Neural cell (in vitro differentiated cells): ENCODE data around the gene HAO2. TPM values are rescaled to one million over a fixed set of nuclear protein-coding genes. Genes with fewer than 3 reads are reported as not detected.

Experiments
- H2AFZ ChIP-seq: fragments of 200-600, 300-800 bp; sonication (generic), shearing (Covaris generic); 2 replicates; pipeline ENCODE4 v1.6.0; 2014; ENCODE audit warnings: low read depth, mild to moderate bottlenecking, antibody characterized with exemption, low read length, moderate library complexity
- H3F3A ChIP-seq: fragments of 200-600 bp; shearing (Covaris generic); 2 replicates; pipeline ENCODE4 v1.6.1; 2016; ENCODE audit warnings: mild to moderate bottlenecking, moderate library complexity, mixed read lengths, antibody characterized with exemption, low read length; ENCODE audit not compliant: insufficient read depth, poor library complexity, severe bottlenecking
- H3K27ac ChIP-seq: fragments of 200-600, 300-800 bp; sonication (generic), shearing (Covaris generic); 2 replicates; pipeline ENCODE4 v1.5.1; 2014; ENCODE audit warnings: mild to moderate bottlenecking, low read length, moderate library complexity
- H3K27me3 ChIP-seq: fragments of 300-800, 200-600 bp; sonication (generic), shearing (Covaris generic); 2 replicates; pipeline ENCODE4 v1.6.0; 2014; ENCODE audit warnings: mild to moderate bottlenecking, low read depth, low read length, moderate library complexity; ENCODE audit not compliant: insufficient read depth
- H3K36me3 ChIP-seq: fragments of 300-800, 200-600 bp; sonication (generic), shearing (Covaris generic); 2 replicates; pipeline ENCODE4 v1.5.1; 2014; ENCODE audit warnings: mild to moderate bottlenecking, antibody characterized with exemption, low read length, moderate library complexity; ENCODE audit not compliant: insufficient read depth
- H3K4me2 ChIP-seq: fragments of 300-800, 200-600 bp; sonication (generic), shearing (Covaris generic); 2 replicates; pipeline ENCODE4 v1.6.0; 2014; ENCODE audit warnings: mild to moderate bottlenecking, low read length
- H3K4me3 ChIP-seq: fragments of 300-800, 200-600 bp; sonication (generic), shearing (Covaris generic); 2 replicates; pipeline ENCODE4 v1.5.1; 2014; ENCODE audit warnings: mild to moderate bottlenecking, low read length, moderate library complexity
- H3K79me2 ChIP-seq: fragments of 200-600 bp; shearing (Covaris generic); replicated peaks from 2 replicates; pipeline ENCODE4 v1.6.0; 2014; ENCODE audit warnings: mild to moderate bottlenecking, low read length, moderate library complexity; ENCODE audit not compliant: insufficient read depth
- H3K9ac ChIP-seq: fragments of 300-800, 200-600 bp; sonication (generic), shearing (Covaris generic); 2 replicates; pipeline ENCODE4 v1.6.1; 2016; ENCODE audit warnings: mild to moderate bottlenecking, low read length, mixed read lengths
- H3K9me2 ChIP-seq: fragments of 200-600 bp; shearing (Covaris generic); 2 replicates; pipeline ENCODE4 v1.6.1; 2016; ENCODE audit warnings: mild to moderate bottlenecking, low read length, mixed read lengths; ENCODE audit not compliant: insufficient read depth
- H3K9me3 ChIP-seq: fragments of 200-600, 300-800 bp; sonication (generic), shearing (Covaris generic); 2 replicates; pipeline ENCODE4 v1.6.1; 2016; ENCODE audit warnings: mild to moderate bottlenecking, mixed run types, low read length, moderate library complexity, mixed read lengths
- H4K20me1 ChIP-seq: fragments of 200-600 bp; shearing (Covaris generic); 2 replicates; pipeline ENCODE4 v1.6.1; 2016; ENCODE audit warnings: mild to moderate bottlenecking, mixed run types; ENCODE audit not compliant: insufficient read depth
- EP300 ChIP-seq: fragments of 450-650 bp; conservative IDR thresholded peaks from 2 replicates; pipeline ENCODE4 v1.6.1; 2014; ENCODE audit warnings: antibody characterized with exemption, mild to moderate bottlenecking, moderate library complexity; ENCODE audit not compliant: poor library complexity, severe bottlenecking
- EZH2 ChIP-seq: fragments of 200-600, 300-800 bp; shearing (Covaris generic), sonication (generic); IDR thresholded peaks from 2 replicates; pipeline ENCODE4 v1.6.1; 2014; ENCODE audit warnings: antibody characterized with exemption, low read length, borderline replicate concordance, mild to moderate bottlenecking; ENCODE audit not compliant: insufficient read depth, poor library complexity, severe bottlenecking
- MXI1 ChIP-seq: fragments of 450-650 bp; conservative IDR thresholded peaks from 2 replicates; pipeline ENCODE4 v1.6.1; 2014; ENCODE audit warnings: antibody characterized with exemption, mild to moderate bottlenecking; ENCODE audit not compliant: poor library complexity, severe bottlenecking
- POLR2AphosphoS5 ChIP-seq: IDR thresholded peaks from 2 replicates; pipeline ENCODE4 v1.6.1; 2012
- RAD21 ChIP-seq: fragments of 450-650 bp; conservative IDR thresholded peaks from 2 replicates; pipeline ENCODE4 v1.6.1; 2014; ENCODE audit warnings: antibody characterized with exemption, mild to moderate bottlenecking, moderate library complexity
- SMC3 ChIP-seq: fragments of 450-650 bp; conservative IDR thresholded peaks from 2 replicates; pipeline ENCODE4 v1.6.1; 2014; ENCODE audit warnings: antibody characterized with exemption, mild to moderate bottlenecking, moderate library complexity; ENCODE audit not compliant: poor library complexity
- TAF1 ChIP-seq: IDR thresholded peaks from 2 replicates; pipeline ENCODE4 v1.6.1; 2012; ENCODE audit warnings: low read depth
- polyA plus RNA-seq: library from polyadenylated mRNA; depleted of rRNA; stranded (reverse); fragments of >200 nt; gene quantifications from 2 replicates; pipeline ENCODE4 v1.2.3, GENCODE V29; 2014
- TF ChIP-seq, protein P1 (sequence below): fragments of 450-650 bp; IDR thresholded peaks from 2 replicates; pipeline ENCODE4 v1.5.1; 2014; ENCODE audit warnings: antibody characterized with exemption, mild to moderate bottlenecking, moderate library complexity; ENCODE audit not compliant: poor library complexity, severe bottlenecking
- TF ChIP-seq, protein P2 (sequence below): IDR thresholded peaks from 2 replicates; pipeline ENCODE4 v1.6.1; 2012; ENCODE audit warnings: borderline replicate concordance

HAO2 gene
- polyA plus RNA-seq, 1 donor from 2014 or later = not detected

GRCh38 chr1:119329541-119330461 is 38.8 kb upstream of the HAO2 start:
- Histone ChIP-seq H4K20me1 (no peaks in the 10 kb centered on the region), H3K9ac (no peak overlapping the region), H3K27ac (no peak overlapping the region), H2AFZ (no peak overlapping the region), H3K4me3 (no peak overlapping the region), H3K9me3 (no peaks in the 10 kb centered on the region), H3K4me2 (no peak overlapping the region), H3K79me2 (no peaks in the 10 kb centered on the region), H3K36me3 (no peaks in the 10 kb centered on the region), H3F3A (no peaks in the 10 kb centered on the region), H3K9me2 (no peaks in the 10 kb centered on the region), H3K27me3 (no peaks in the 10 kb centered on the region)
- TF ChIP-seq SMC3 (no peak), RAD21 (no peak), TAF1 (no peak), EP300 (no peak), EZH2 (no peak), POLR2AphosphoS5 (no peak), MXI1 (no peak)
- TF ChIP-seq, protein P1, sequence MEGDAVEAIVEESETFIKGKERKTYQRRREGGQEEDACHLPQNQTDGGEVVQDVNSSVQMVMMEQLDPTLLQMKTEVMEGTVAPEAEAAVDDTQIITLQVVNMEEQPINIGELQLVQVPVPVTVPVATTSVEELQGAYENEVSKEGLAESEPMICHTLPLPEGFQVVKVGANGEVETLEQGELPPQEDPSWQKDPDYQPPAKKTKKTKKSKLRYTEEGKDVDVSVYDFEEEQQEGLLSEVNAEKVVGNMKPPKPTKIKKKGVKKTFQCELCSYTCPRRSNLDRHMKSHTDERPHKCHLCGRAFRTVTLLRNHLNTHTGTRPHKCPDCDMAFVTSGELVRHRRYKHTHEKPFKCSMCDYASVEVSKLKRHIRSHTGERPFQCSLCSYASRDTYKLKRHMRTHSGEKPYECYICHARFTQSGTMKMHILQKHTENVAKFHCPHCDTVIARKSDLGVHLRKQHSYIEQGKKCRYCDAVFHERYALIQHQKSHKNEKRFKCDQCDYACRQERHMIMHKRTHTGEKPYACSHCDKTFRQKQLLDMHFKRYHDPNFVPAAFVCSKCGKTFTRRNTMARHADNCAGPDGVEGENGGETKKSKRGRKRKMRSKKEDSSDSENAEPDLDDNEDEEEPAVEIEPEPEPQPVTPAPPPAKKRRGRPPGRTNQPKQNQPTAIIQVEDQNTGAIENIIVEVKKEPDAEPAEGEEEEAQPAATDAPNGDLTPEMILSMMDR = no peak
- TF ChIP-seq, protein P2, sequence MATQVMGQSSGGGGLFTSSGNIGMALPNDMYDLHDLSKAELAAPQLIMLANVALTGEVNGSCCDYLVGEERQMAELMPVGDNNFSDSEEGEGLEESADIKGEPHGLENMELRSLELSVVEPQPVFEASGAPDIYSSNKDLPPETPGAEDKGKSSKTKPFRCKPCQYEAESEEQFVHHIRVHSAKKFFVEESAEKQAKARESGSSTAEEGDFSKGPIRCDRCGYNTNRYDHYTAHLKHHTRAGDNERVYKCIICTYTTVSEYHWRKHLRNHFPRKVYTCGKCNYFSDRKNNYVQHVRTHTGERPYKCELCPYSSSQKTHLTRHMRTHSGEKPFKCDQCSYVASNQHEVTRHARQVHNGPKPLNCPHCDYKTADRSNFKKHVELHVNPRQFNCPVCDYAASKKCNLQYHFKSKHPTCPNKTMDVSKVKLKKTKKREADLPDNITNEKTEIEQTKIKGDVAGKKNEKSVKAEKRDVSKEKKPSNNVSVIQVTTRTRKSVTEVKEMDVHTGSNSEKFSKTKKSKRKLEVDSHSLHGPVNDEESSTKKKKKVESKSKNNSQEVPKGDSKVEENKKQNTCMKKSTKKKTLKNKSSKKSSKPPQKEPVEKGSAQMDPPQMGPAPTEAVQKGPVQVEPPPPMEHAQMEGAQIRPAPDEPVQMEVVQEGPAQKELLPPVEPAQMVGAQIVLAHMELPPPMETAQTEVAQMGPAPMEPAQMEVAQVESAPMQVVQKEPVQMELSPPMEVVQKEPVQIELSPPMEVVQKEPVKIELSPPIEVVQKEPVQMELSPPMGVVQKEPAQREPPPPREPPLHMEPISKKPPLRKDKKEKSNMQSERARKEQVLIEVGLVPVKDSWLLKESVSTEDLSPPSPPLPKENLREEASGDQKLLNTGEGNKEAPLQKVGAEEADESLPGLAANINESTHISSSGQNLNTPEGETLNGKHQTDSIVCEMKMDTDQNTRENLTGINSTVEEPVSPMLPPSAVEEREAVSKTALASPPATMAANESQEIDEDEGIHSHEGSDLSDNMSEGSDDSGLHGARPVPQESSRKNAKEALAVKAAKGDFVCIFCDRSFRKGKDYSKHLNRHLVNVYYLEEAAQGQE = no peak

DNA sequence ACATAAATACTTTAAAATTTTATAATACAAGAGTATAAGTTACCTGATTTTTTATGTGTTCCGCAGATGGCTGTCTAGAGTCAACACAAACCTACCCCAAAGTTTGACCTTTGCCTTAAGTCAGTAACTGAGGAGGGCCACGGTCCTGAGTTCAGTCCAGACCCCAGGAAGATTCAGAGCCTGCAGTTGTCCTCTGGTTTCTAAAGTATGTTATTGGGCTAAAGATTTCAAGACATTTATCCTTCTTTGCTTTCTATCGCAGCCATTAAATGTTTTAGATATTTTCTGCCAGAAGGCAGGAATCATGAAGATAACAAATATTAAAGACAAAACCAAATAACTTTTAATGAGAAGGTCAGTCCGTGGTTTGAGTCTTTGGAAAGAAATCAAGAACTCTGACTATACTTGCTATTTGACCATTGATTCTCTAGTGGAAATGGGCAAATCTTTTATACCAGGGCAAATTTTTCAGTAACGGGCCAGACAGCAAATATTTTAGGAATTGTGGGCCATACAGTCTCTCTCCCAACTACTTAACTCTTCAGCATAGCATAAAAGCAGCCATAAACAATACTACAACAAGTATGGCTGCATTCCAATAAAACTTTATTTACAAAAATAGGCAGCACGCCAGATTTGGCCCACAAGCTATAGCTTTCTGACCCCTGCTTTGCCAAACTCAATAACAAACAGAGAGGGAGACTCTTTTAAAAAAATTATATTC is 38.0 kb upstream of the HAO2 start:
- no peaks in the 10 kb centered on the region for H3K27me3 ChIP-seq
- no peak overlapping the region for H3K9ac ChIP-seq
- TF ChIP-seq EZH2 (no peak), SMC3 (no peak), MXI1 (no peak), POLR2AphosphoS5 (no peak), RAD21 (no peak)
- no peak overlapping the region for H2AFZ ChIP-seq
- H3F3A ChIP-seq = no peaks in the 10 kb centered on the region
- no peaks in the 10 kb centered on the region for H3K79me2 ChIP-seq
- no peak overlapping the region for H3K4me2 ChIP-seq
- H3K27ac ChIP-seq = no peak overlapping the region
- no peak overlapping the region for H3K4me3 ChIP-seq
- H4K20me1 ChIP-seq = no peaks in the 10 kb centered on the region
- H3K36me3 ChIP-seq = no peaks in the 10 kb centered on the region
- no peaks in the 10 kb centered on the region for H3K9me3 ChIP-seq
- no peaks in the 10 kb centered on the region for H3K9me2 ChIP-seq
